OCI-LY7 (cell line): ENCODE measurements around the gene B3GAT3. TPM values are rescaled to one million over a fixed set of nuclear protein-coding genes. Genes with fewer than 3 reads are reported as not detected.

Experiments
- BruUV-seq: library from RNA; stranded (reverse); fragments of 400-500 nt; replicated peaks from 2 replicates; lab custom pipeline; 2021; lab: Mats Ljungman, UMichigan
- CTCF ChIA-PET: fragments of 300-600 bp; sonication (Branson Sonifier 250); formaldehyde crosslinking; loops from one replicate; lab custom pipeline; 2022; ENCODE audit warnings: antibody characterized with exemption; ENCODE audit not compliant: unreplicated experiment; lab: Charles Lee
- POLR2A ChIA-PET: fragments of 300-600 bp; sonication (Branson Sonifier 250); formaldehyde crosslinking; loops from one replicate; lab custom pipeline; 2022; ENCODE audit warnings: antibody characterized with exemption; lab: Charles Lee
- DNase-seq: peaks from one replicate; pipeline ENCODE4 v3.0.0-alpha.2; 2015; ENCODE audit warnings: low spot score
- H2AFZ ChIP-seq: fragments of 200-600 bp; sonication (generic), shearing (Covaris generic); 2 replicates; pipeline ENCODE4 v1.6.1; 2014; ENCODE audit warnings: mild to moderate bottlenecking, antibody characterized with exemption, low read length, moderate library complexity
- H3K27ac ChIP-seq: fragments of 200-600 bp; sonication (generic); 2 replicates; pipeline ENCODE4 v1.5.1; 2014; ENCODE audit warnings: mixed run types, low read depth, mild to moderate bottlenecking, moderate library complexity, low read length, inconsistent platforms; ENCODE audit not compliant: poor library complexity, severe bottlenecking
- H3K36me3 ChIP-seq: fragments of 200-600 bp; sonication (generic); 2 replicates; pipeline ENCODE4 v1.6.1; 2014; ENCODE audit warnings: mild to moderate bottlenecking, antibody characterized with exemption, low read length, moderate library complexity, mixed read lengths; ENCODE audit not compliant: insufficient read depth
- H3K4me1 ChIP-seq: fragments of 200-600 bp; sonication (generic); 2 replicates; pipeline ENCODE4 v1.5.1; 2014; ENCODE audit warnings: mild to moderate bottlenecking, low read length; ENCODE audit not compliant: insufficient read depth, poor library complexity, severe bottlenecking
- H3K4me2 ChIP-seq: fragments of 200-600 bp; sonication (generic); 2 replicates; pipeline ENCODE4 v1.6.1; 2014; ENCODE audit warnings: mild to moderate bottlenecking, low read length
- H3K4me3 ChIP-seq: fragments of 200-600 bp; sonication (generic); 2 replicates; pipeline ENCODE4 v1.5.1; 2014; ENCODE audit warnings: mild to moderate bottlenecking, low read depth, low read length; ENCODE audit not compliant: poor library complexity, severe bottlenecking
- H3K79me2 ChIP-seq: fragments of 200-600 bp; sonication (generic); 2 replicates; pipeline ENCODE4 v1.6.1; 2016; ENCODE audit warnings: low read depth, mild to moderate bottlenecking, low read length, moderate library complexity, mixed read lengths; ENCODE audit not compliant: insufficient read depth
- H3K9me2 ChIP-seq: fragments of 200-600 bp; sonication (generic); 2 replicates; pipeline ENCODE4 v1.6.1; 2016; ENCODE audit warnings: mild to moderate bottlenecking, low read length, mixed read lengths; ENCODE audit not compliant: insufficient read depth
- H3K9me3 ChIP-seq: fragments of 200-600 bp; sonication (generic); 2 replicates; pipeline ENCODE4 v1.6.1; 2014; ENCODE audit warnings: mild to moderate bottlenecking, mixed run types, low read length, mixed read lengths
- H4K20me1 ChIP-seq: fragments of 200-600 bp; sonication (generic); 2 replicates; pipeline ENCODE4 v1.6.1; 2014; ENCODE audit warnings: mild to moderate bottlenecking, antibody characterized with exemption, low read length, moderate library complexity, mixed read lengths; ENCODE audit not compliant: insufficient read depth
- EZH2phosphoT487 ChIP-seq: fragments of 200-600 bp; sonication (generic); IDR thresholded peaks from 2 replicates; pipeline ENCODE4 v1.6.1; 2018; ENCODE audit warnings: low read depth, borderline replicate concordance, mild to moderate bottlenecking, mixed run types, antibody characterized with exemption, low read length, moderate library complexity, mixed read lengths
- intact Hi-C: fragments of 100-400 bp; cut with micrococcal nuclease; formaldehyde crosslinking; loops from one replicate; pipeline ENCODE4 v1.10.0; 2022; ENCODE audit not compliant: unreplicated experiment
- total RNA-seq, 2 experiments: library from RNA; depleted of rRNA in 1 of 2; stranded (reverse); fragments of >200 nt in 1 of 2; shearing (Covaris generic) in 1 of 2; gene quantifications; 2 replicates each; pipeline ENCODE4 v1.2.3, GENCODE V29; 2014 to 2022
- TF ChIP-seq, protein P1 (sequence below): fragments of 200-600 bp; sonication (generic); conservative IDR thresholded peaks from 2 replicates; pipeline ENCODE4 v1.5.1; 2014; ENCODE audit warnings: mild to moderate bottlenecking, antibody characterized with exemption, low read length, moderate library complexity, mixed read lengths

Gene B3GAT3
- total RNA-seq, 2 experiments from 2014 or later = 71.3 to 74.3 TPM

DNA sequence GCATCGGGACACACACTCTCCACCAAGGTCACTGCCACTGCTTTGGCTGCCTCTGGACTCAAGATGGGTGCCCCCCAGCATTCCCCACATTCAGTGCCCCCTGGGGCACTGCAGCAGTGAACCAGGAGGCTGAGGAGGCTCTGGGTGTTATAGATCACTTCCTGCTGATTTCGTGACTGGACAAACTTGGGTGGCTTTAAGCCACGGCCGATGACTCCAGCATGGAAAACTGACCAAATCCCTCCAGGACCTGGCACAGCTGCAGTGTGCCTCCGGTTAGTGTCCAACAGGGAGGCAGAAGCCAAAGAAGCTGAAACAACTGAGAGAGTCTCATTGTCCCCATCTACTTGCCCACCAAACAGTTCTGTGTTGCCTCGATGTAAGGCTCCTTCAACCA, 25.8 kb upstream of the B3GAT3 start:
- POLR2A ChIA-PET = interaction anchor here (0.6 kb wide), 1 partner anchor 57 kb away, joined by 10 read pairs; no protein-coding TSS in a partner anchor
- H3K9me3 ChIP-seq = no peaks in the 10 kb centered on the region

DNA sequence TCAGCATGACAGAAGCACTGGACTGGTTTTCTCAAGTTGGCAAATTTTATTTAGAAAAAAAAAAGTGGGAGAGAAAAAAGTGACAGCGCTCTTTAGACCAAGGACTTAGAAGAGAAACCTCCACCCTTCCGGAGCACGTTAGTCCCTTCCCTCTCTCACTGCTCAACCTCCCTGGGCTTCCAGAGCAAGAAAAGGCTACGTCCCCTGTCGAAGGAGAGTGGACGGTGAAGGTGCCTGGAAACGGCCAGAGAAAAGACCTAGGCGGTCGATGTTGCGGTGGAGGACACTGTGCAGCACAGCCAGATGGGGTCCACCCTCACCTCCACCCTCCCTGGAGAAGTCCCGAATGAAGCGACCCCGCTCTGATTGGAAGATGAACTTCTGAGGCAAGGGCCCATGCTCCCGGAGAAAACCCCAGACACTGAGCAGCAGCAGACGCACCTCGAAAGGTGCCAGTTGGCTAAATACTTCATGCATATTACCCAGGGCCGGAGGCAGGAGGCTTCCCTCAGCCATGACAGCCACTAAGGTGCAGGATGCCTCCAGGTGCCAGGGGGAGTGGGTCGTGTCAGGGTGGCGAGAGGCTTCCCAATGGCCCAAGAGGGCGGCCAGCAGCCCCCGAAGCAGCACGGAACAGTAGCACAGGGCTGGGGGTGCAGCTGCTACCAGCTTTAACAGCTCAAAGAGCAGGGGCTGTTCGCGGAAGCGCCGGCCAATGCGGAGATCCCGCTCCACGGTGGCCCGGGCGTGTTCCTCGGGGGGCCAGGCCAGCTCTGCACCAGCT, 25.2 kb upstream of the B3GAT3 start:
- peaks cover 29% of the 10 kb centered on the region for H3K4me1 ChIP-seq
- peak overlapping the region; percentile 44 for H3K4me2 ChIP-seq
- peaks cover 55% of the 10 kb centered on the region for H3K36me3 ChIP-seq
- no peaks in the 10 kb centered on the region for H3K9me2 ChIP-seq
- DNase-seq = no peak
- no TSS peak for BruUV-seq
- H2AFZ ChIP-seq = no peak overlapping the region
- H3K79me2 ChIP-seq = peaks cover 54% of the 10 kb centered on the region
- no peaks in the 10 kb centered on the region for H3K9me3 ChIP-seq
- intact Hi-C loops = loop anchor here (1.0 kb wide), 2 partner anchors 114 to 194 kb away; partner anchors contain the start of gene POLR2G
- POLR2A ChIA-PET = interaction anchor here (0.6 to 1.7 kb wide), 6 partner anchors 10 to 57 kb away, joined by 4 to 20 read pairs (median 8); partner anchors contain the start of genes C11orf98 and CSKMT
- no peaks in the 10 kb centered on the region for H4K20me1 ChIP-seq
- CTCF ChIA-PET = interaction anchor here (0.6 to 0.9 kb wide), 3 partner anchors 55 to 1538 kb away, joined by 3 to 10 read pairs (median 7); no protein-coding TSS in a partner anchor
- no peak overlapping the region for H3K27ac ChIP-seq
- peak overlapping the region; percentile 25 for H3K4me3 ChIP-seq
- TF ChIP-seq, protein P1, sequence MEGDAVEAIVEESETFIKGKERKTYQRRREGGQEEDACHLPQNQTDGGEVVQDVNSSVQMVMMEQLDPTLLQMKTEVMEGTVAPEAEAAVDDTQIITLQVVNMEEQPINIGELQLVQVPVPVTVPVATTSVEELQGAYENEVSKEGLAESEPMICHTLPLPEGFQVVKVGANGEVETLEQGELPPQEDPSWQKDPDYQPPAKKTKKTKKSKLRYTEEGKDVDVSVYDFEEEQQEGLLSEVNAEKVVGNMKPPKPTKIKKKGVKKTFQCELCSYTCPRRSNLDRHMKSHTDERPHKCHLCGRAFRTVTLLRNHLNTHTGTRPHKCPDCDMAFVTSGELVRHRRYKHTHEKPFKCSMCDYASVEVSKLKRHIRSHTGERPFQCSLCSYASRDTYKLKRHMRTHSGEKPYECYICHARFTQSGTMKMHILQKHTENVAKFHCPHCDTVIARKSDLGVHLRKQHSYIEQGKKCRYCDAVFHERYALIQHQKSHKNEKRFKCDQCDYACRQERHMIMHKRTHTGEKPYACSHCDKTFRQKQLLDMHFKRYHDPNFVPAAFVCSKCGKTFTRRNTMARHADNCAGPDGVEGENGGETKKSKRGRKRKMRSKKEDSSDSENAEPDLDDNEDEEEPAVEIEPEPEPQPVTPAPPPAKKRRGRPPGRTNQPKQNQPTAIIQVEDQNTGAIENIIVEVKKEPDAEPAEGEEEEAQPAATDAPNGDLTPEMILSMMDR = no peak
- no peak for TF ChIP-seq EZH2phosphoT487

More for the DNA sequence above, 25.8 kb upstream of the B3GAT3 start:
- Histone ChIP-seq H2AFZ (no peak overlapping the region), H4K20me1 (no peaks in the 10 kb centered on the region), H3K9me2 (no peaks in the 10 kb centered on the region), H3K4me2 (no peak overlapping the region), H3K4me1 (peaks cover 29% of the 10 kb centered on the region), H3K27ac (no peak overlapping the region), H3K79me2 (peaks cover 54% of the 10 kb centered on the region), H3K36me3 (peaks cover 50% of the 10 kb centered on the region), H3K4me3 (no peak overlapping the region)
- DNase-seq = no peak
- intact Hi-C loops = no loop called here
- CTCF ChIA-PET = no interaction called here
- TF ChIP-seq, protein P1 = no peak
- no peak for TF ChIP-seq EZH2phosphoT487
- no TSS peak for BruUV-seq
